K562 (cell line): ENCODE data around the gene GPRIN1. TPM values are rescaled to one million over a fixed set of nuclear protein-coding genes. Genes with fewer than 3 reads are reported as not detected.
A peak's percentile ranks its signal among the peaks of the same experiment; 100 is the strongest.

Experiments
- CEBPB ChIP-seq: fragments of 450-650 bp; IDR thresholded peaks from 2 replicates; pipeline ENCODE4 v1.6.1; 2016; ENCODE audit warnings: missing genetic modification characterization, missing compliant biosample characterization
- NR4A1 ChIP-seq, 2 experiments: fragments of 250-450 bp in 1 of 2; fragments of 450-650 bp in 1 of 2; sonication (Bioruptor Pico) in 1 of 2; IDR thresholded peaks; 2 replicates each; pipeline versions ENCODE4 v1.4.0 to v1.6.1; 2016 to 2020; ENCODE audit warnings: mild to moderate bottlenecking in 2 of 2, missing compliant biosample characterization in 1 of 2, missing genetic modification characterization in 1 of 2, moderate library complexity in 1 of 2
- RAD21 ChIP-seq, 2 experiments: fragments of 250-450 bp in 1 of 2; fragments of 450-650 bp in 1 of 2; sonication (Bioruptor Pico) in 1 of 2; formaldehyde crosslinking in 1 of 2; IDR thresholded peaks in 1 of 2; conservative IDR thresholded peaks in 1 of 2; 2 replicates each; pipeline versions ENCODE4 v1.4.0 to v1.8.0; 2020 to 2022; ENCODE audit warnings: mild to moderate bottlenecking in 2 of 2, moderate library complexity in 1 of 2
- RBM25 ChIP-seq: fragments of 200-400 bp; formaldehyde crosslinking; IDR thresholded peaks from 2 replicates; pipeline ENCODE4 v1.6.1; 2018; ENCODE audit warnings: low read length, low read depth, moderate library complexity; ENCODE audit not compliant: severe bottlenecking
- REST ChIP-seq, 2 experiments: fragments of 450-650 bp; formaldehyde crosslinking in 1 of 2; IDR thresholded peaks; 2 replicates each; pipeline versions ENCODE4 v1.4.0 to v1.6.1; 2014 to 2020; ENCODE audit warnings: mild to moderate bottlenecking in 2 of 2, borderline replicate concordance in 1 of 2, low read depth in 1 of 2
- RFX7 ChIP-seq: fragments of 250-450 bp; sonication (Bioruptor Pico); IDR thresholded peaks from 2 replicates; pipeline ENCODE4 v1.5.1; 2021; ENCODE audit warnings: mild to moderate bottlenecking
- STAG1 ChIP-seq: sonication (generic); formaldehyde crosslinking; IDR thresholded peaks from 2 replicates; pipeline ENCODE4 v1.5.0; 2020; ENCODE audit warnings: missing genetic modification reagents, borderline replicate concordance
- UBTF ChIP-seq, 2 experiments: IDR thresholded peaks; 2 replicates each; pipeline ENCODE4 v1.6.1; 2012; ENCODE audit warnings: improper control_type of control experiment in 2 of 2, low read depth in 2 of 2, low read length in 2 of 2, borderline replicate concordance in 1 of 2
- ZEB2 ChIP-seq: fragments of 450-650 bp; IDR thresholded peaks from 2 replicates; pipeline ENCODE4 v1.6.1; 2016
- ZFX ChIP-seq: sonication (generic); formaldehyde crosslinking; IDR thresholded peaks from 2 replicates; pipeline ENCODE4 v1.8.0; 2022; ENCODE audit warnings: mild to moderate bottlenecking, missing genetic modification reagents, moderate library complexity
- ZNF41 ChIP-seq: fragments of 250-450 bp; sonication (Bioruptor Pico); conservative IDR thresholded peaks from 2 replicates; pipeline ENCODE4 v1.4.0; 2020; ENCODE audit warnings: mild to moderate bottlenecking
- polyA plus RNA-seq, 8 experiments: library from polyadenylated mRNA; depleted of rRNA in 4 of 8; stranded (reverse) in 5 of 8; unstranded in 3 of 8; fragments of >200 nt; fragmentation: Nextera tagmentation in 2 of 8; fragmentation: Illumina TruSeq in 1 of 8; extraction: Ambion mirVana in 2 of 8; extraction: Trizol in 1 of 8; gene quantifications; 2 replicates each; pipeline versions ENCODE4 v1.2.1 to v1.2.3, GENCODE V29; 2011 to 2014; ENCODE audit warnings: inconsistent platforms in 1 of 8, missing spikeins in 1 of 8
- total RNA-seq, 7 experiments: library from RNA; depleted of rRNA in 6 of 7; stranded (reverse); fragments of >200 nt in 6 of 7; fragmentation: Illumina TruSeq in 2 of 7; extraction: Trizol in 2 of 7; gene quantifications; 2 replicates each; pipeline versions ENCODE4 v1.2.1 to v1.2.3, GENCODE V29; 2011 to 2021; ENCODE audit warnings: low replicate concordance in 1 of 7
- TF ChIP-seq, protein P1 (sequence below): IDR thresholded peaks from 2 replicates; pipeline ENCODE4 v1.6.1; 2014; ENCODE audit warnings: antibody characterized with exemption
- TF ChIP-seq, protein P2 (sequence below): sonication (generic); formaldehyde crosslinking; IDR thresholded peaks from 2 replicates; pipeline ENCODE4 v1.8.1; 2023; ENCODE audit warnings: mild to moderate bottlenecking, missing genetic modification reagents

Gene GPRIN1
- total and polyA plus RNA-seq, 9 of the 15 experiments (the other 6 are each of a cell fraction or from before 2014, with no cell fraction given) = 0.15 to 11.6 (median 4.4) TPM

DNA sequence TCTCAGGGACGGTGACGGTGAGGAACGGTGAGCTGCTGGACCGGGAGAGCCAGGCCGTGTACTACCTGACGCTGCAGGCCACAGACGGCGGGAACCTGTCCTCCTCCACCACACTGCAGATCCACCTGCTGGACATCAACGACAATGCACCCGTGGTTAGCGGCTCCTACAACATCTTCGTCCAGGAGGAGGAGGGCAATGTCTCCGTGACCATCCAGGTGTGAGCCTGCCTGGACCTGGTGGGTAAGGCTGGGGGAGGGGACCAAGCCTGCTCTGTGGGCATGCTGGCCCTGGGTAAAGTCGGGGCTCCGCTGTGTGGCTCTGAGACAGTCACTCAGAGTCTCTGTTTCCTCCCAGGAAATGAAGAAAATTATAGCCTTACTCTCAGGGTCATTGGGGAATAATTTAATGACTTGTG is 31.6 kb downstream of the GPRIN1 start (continued):
- peak; percentile 50; the same call in 1 of the 2 replicates for TF ChIP-seq REST (IDR thresholded peaks at IDR 0.05; ENCODE audit: borderline replicate concordance)
- TF ChIP-seq REST (CRISPR knock-in tag; IDR thresholded peaks at IDR 0.05; ENCODE audit: low read depth) = no peak
- peak; percentile 20 for TF ChIP-seq RBM25
- no peak for TF ChIP-seq NR4A1 (CRISPR knock-in tag; IDR thresholded peaks at IDR 0.05)
- TF ChIP-seq NR4A1 (tag; IDR thresholded peaks at IDR 0.05) = no peak
- 0 out of 2 replicates have a peak, but pooled peaks have one; percentile 34 for TF ChIP-seq ZEB2
- TF ChIP-seq, protein P1, sequence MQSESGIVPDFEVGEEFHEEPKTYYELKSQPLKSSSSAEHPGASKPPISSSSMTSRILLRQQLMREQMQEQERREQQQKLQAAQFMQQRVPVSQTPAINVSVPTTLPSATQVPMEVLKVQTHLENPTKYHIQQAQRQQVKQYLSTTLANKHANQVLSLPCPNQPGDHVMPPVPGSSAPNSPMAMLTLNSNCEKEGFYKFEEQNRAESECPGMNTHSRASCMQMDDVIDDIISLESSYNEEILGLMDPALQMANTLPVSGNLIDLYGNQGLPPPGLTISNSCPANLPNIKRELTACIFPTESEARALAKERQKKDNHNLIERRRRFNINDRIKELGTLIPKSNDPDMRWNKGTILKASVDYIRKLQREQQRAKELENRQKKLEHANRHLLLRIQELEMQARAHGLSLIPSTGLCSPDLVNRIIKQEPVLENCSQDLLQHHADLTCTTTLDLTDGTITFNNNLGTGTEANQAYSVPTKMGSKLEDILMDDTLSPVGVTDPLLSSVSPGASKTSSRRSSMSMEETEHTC = no peak
- no peak for TF ChIP-seq CEBPB
- TF ChIP-seq ZFX (CRISPR knock-in tag) = no peak
- TF ChIP-seq RAD21 (CRISPR knock-in tag; conservative IDR thresholded peaks at IDR 0.05 in 1 of 2, IDR thresholded peaks at IDR 0.05 in 1 of 2) = peak in 1 of 2 experiments; percentile 69; a peak in 3 of 4 replicates
- no peak for TF ChIP-seq RFX7 (CRISPR knock-in tag)
- TF ChIP-seq ZNF41 (CRISPR knock-in tag) = no peak
- TF ChIP-seq UBTF (IDR thresholded peaks at IDR 0.05; ENCODE audit: borderline replicate concordance in 1 of 2, low read depth in 2 of 2, low read length in 2 of 2) = 0 out of 4 replicates have a peak, but pooled peaks of 1 of the 2 experiments have one; percentile 34
- no peak; the same call in 1 of the 2 replicates for TF ChIP-seq STAG1 (CRISPR knock-in tag)
- TF ChIP-seq, protein P2, sequence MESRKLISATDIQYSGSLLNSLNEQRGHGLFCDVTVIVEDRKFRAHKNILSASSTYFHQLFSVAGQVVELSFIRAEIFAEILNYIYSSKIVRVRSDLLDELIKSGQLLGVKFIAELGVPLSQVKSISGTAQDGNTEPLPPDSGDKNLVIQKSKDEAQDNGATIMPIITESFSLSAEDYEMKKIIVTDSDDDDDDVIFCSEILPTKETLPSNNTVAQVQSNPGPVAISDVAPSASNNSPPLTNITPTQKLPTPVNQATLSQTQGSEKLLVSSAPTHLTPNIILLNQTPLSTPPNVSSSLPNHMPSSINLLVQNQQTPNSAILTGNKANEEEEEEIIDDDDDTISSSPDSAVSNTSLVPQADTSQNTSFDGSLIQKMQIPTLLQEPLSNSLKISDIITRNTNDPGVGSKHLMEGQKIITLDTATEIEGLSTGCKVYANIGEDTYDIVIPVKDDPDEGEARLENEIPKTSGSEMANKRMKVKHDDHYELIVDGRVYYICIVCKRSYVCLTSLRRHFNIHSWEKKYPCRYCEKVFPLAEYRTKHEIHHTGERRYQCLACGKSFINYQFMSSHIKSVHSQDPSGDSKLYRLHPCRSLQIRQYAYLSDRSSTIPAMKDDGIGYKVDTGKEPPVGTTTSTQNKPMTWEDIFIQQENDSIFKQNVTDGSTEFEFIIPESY (CRISPR knock-in tag) = peak; percentile 67
